Osteoblast (primary cell): ENCODE results near the gene NOS2. TPM values are rescaled to one million over a fixed set of nuclear protein-coding genes. Genes with fewer than 3 reads are reported as not detected.
A peak's percentile ranks its signal among the peaks of the same experiment; 100 is the strongest.

ENCODE experiments used
- DNase-seq: peaks from one replicate; pipeline ENCODE4 v3.0.0; 2011; ENCODE audit warnings: low spot score, mixed read lengths; ENCODE audit not compliant: insufficient read length; ENCODE audit errors: missing footprints
- H2AFZ ChIP-seq: 2 replicates; pipeline ENCODE4 v1.6.0; 2011; ENCODE audit warnings: mild to moderate bottlenecking, low read length
- H3K27ac ChIP-seq: 2 replicates; pipeline ENCODE4 v1.5.1; 2011; ENCODE audit warnings: mild to moderate bottlenecking, low read depth, low read length, moderate library complexity
- H3K27me3 ChIP-seq: 2 replicates; pipeline ENCODE4 v1.6.0; 2012; ENCODE audit warnings: mild to moderate bottlenecking, control low read depth, inconsistent platforms, low read length, moderate library complexity; ENCODE audit not compliant: insufficient read depth
- H3K36me3 ChIP-seq: 2 replicates; pipeline ENCODE4 v1.5.1; 2011; ENCODE audit warnings: mild to moderate bottlenecking, low read length, control low read depth, moderate library complexity; ENCODE audit not compliant: insufficient read depth
- H3K4me1 ChIP-seq: 2 replicates; pipeline ENCODE4 v1.5.1; 2011; ENCODE audit warnings: mild to moderate bottlenecking, low read length, control low read depth, moderate library complexity; ENCODE audit not compliant: insufficient read depth
- H3K4me2 ChIP-seq: 2 replicates; pipeline ENCODE4 v1.6.0; 2011; ENCODE audit warnings: mild to moderate bottlenecking, low read length; ENCODE audit not compliant: insufficient read depth
- H3K4me3 ChIP-seq: fragments of 200-600 bp; sonication (generic); 3 replicates; pipeline ENCODE4 v1.5.1; 2012; ENCODE audit warnings: mild to moderate bottlenecking, low read length, inconsistent platforms; ENCODE audit not compliant: insufficient read depth
- H3K79me2 ChIP-seq: 2 replicates; pipeline ENCODE4 v1.6.0; 2012; ENCODE audit warnings: mild to moderate bottlenecking, low read length, control low read depth, inconsistent platforms; ENCODE audit not compliant: insufficient read depth
- H3K9me3 ChIP-seq: 2 replicates; pipeline ENCODE4 v1.5.1; 2011; ENCODE audit warnings: low read depth, low read length, control low read depth
- H4K20me1 ChIP-seq: 2 replicates; pipeline ENCODE4 v1.6.0; 2012; ENCODE audit warnings: mild to moderate bottlenecking, low read length, control low read depth; ENCODE audit not compliant: insufficient read depth
- total RNA-seq: library from RNA; depleted of rRNA; stranded (reverse); fragments of >200 nt; gene quantifications from 2 replicates; pipeline ENCODE4 v1.2.3, GENCODE V29; 2012
- TF ChIP-seq, protein P1 (sequence below): IDR thresholded peaks from 2 replicates; pipeline ENCODE4 v1.5.1; 2011; ENCODE audit warnings: mild to moderate bottlenecking, low read depth, low read length, moderate library complexity; ENCODE audit errors: extremely low read depth

The NOS2 gene
- total RNA-seq, 1 donor, result not detected

DNA sequence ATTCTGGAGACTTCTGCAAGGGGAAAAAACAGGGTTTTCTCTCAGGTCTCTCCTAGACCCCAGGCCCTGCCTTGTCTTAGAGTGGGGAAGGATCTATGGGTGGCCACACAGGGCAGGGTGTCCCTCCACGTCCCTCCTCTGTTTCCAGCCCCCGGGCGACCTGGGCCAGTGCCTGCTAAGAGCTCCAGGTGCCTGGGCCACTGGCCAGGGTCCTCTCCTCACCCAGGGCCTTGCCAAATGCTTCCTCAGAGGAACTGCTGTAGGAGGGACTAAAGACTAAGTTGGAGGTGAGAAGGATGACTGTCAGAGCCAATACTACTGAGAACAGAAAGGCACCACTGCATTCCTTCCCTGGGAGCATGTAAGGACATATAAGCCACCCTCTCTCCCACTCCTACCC is 11.4 kb downstream of the NOS2 start:
- Histone ChIP-seq H2AFZ (no peak overlapping the region), H3K4me1 (no peaks in the 10 kb centered on the region), H3K27me3 (peaks cover 11% of the 10 kb centered on the region), H3K9me3 (no peaks in the 10 kb centered on the region), H4K20me1 (no peaks in the 10 kb centered on the region), H3K79me2 (no peaks in the 10 kb centered on the region), H3K27ac (no peak overlapping the region), H3K36me3 (no peaks in the 10 kb centered on the region), H3K4me3 (no peak overlapping the region), H3K4me2 (no peak overlapping the region)
- TF ChIP-seq, protein P1, sequence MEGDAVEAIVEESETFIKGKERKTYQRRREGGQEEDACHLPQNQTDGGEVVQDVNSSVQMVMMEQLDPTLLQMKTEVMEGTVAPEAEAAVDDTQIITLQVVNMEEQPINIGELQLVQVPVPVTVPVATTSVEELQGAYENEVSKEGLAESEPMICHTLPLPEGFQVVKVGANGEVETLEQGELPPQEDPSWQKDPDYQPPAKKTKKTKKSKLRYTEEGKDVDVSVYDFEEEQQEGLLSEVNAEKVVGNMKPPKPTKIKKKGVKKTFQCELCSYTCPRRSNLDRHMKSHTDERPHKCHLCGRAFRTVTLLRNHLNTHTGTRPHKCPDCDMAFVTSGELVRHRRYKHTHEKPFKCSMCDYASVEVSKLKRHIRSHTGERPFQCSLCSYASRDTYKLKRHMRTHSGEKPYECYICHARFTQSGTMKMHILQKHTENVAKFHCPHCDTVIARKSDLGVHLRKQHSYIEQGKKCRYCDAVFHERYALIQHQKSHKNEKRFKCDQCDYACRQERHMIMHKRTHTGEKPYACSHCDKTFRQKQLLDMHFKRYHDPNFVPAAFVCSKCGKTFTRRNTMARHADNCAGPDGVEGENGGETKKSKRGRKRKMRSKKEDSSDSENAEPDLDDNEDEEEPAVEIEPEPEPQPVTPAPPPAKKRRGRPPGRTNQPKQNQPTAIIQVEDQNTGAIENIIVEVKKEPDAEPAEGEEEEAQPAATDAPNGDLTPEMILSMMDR, result no peak
- DNase-seq, result peak; percentile 32

DNA sequence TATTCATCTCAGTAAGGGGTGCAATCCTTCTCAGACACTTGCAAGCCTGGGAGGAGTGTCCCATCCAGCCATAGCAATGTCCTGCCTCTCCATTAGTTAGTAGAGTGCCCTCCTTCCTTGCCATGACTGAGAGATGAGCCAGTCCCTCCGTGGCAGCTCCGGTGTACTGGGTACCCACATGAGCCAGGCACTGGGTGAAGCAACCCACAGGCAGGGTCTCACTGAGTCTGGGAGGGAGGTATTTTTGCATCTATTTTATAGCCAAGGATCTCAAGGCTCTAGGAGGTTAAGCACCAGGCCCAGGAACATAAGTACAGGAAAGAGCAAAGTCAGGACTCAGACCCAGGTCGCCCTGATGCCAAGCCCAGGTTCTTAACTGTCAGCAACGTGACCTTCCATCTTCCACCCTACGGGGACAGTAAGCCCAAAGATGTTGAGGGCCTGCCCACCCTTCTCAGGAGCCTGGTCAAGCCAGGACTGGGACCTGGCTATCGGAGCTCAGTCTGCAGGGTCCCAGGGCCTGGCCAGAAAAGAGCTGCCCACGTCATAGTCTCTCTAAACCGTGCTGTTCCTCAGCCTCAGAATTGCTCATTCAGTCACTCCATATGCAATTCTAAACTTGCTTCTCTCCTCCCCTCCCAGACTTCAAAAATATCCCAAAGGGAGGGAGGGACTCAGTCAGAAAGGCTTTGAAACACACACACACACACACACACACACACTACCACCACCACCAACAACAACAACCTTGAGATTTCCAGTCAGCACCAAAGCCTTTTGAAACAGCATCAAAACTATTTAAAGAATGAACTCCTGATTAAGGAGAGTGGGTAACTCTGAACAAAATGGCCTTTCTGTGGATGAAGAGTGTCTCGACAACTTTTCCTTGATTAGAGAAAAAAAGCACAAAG is 16.6 kb downstream of the NOS2 start:
- TF ChIP-seq, protein P1, result no peak
- peak; percentile 35 for DNase-seq

DNA sequence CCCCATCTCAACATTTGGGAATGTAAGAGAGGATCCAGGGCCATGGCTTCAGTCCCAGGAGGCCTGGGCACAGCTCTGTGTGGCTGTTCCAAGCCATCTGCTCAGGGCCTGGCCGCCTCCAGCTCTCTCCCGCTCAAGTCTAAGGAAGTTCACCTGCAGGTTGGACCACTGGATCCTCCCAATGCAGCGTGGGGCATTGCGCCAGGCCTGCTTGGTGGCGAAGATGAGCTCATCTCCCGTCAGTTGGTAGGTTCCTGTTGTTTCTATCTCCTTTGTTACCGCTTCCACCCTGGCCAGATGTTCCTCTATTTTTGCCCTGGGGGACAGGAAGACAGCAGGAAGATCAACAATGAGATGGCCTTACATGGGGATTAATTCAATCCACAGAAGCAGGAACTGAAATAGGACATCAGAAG is 17.5 kb downstream of the NOS2 start:
- Histone ChIP-seq H3K27me3 (no peaks in the 10 kb centered on the region), H3K79me2 (no peaks in the 10 kb centered on the region), H4K20me1 (no peaks in the 10 kb centered on the region), H3K9me3 (no peaks in the 10 kb centered on the region), H3K4me1 (no peaks in the 10 kb centered on the region), H3K27ac (no peak overlapping the region), H3K4me2 (no peak overlapping the region), H3K36me3 (no peaks in the 10 kb centered on the region), H2AFZ (no peak overlapping the region), H3K4me3 (no peak overlapping the region)
- peak; percentile 68 for DNase-seq
- TF ChIP-seq, protein P1, result no peak

More for the DNA sequence above, 16.6 kb downstream of the NOS2 start:
- H3K36me3 ChIP-seq, result no peaks in the 10 kb centered on the region
- no peak overlapping the region for H2AFZ ChIP-seq
- H3K27me3 ChIP-seq, result no peaks in the 10 kb centered on the region
- no peaks in the 10 kb centered on the region for H3K9me3 ChIP-seq
- no peaks in the 10 kb centered on the region for H3K79me2 ChIP-seq
- H3K27ac ChIP-seq, result no peak overlapping the region
- no peak overlapping the region for H3K4me3 ChIP-seq
- H3K4me2 ChIP-seq, result no peak overlapping the region
- no peaks in the 10 kb centered on the region for H4K20me1 ChIP-seq
- H3K4me1 ChIP-seq, result no peaks in the 10 kb centered on the region

DNA sequence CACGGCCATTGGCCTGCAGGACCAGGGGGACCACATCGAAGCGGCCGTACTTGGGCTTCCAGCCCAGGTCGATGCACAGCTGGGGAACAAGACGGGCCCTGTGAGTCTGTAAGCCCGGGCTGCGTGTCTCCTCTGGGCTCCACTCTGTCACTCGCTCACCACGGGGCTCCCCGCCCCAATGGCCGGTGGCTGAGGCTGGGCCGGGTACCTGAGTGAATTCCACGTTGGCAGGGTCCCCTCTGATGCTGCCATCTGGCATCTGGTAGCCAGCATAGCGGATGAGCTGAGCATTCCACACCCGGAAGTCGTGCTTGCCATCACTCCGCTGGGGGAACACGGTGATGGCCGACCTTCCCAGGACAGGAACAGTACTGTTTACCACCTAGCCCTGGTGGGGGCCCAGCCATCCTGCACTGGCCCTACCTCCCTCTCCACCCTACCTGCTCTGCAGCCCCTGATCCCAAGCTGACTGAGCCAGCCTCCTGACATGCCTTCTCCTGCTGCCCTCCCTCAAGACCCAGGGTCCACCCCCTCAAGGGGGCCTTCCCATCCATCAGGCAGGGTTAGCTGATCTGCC is 19.4 kb downstream of the NOS2 start:
- DNase-seq, result peak; percentile 58
- Histone ChIP-seq H3K36me3 (no peaks in the 10 kb centered on the region), H2AFZ (no peak overlapping the region)

More for the DNA sequence above, 19.4 kb downstream of the NOS2 start:
- Histone ChIP-seq H3K27ac (no peak overlapping the region), H3K4me1 (no peaks in the 10 kb centered on the region), H3K79me2 (no peaks in the 10 kb centered on the region), H4K20me1 (no peaks in the 10 kb centered on the region), H3K4me3 (no peak overlapping the region), H3K27me3 (no peaks in the 10 kb centered on the region), H3K9me3 (no peaks in the 10 kb centered on the region), H3K4me2 (no peak overlapping the region)
- TF ChIP-seq, protein P1, result no peak
